Right ventricle myocardium inferior (tissue), 1 donor: ENCODE results near the gene FAM20B. TPM values are rescaled to one million over a fixed set of nuclear protein-coding genes. Genes with fewer than 3 reads are reported as not detected.
"Not testable (repeated sequence)": the region's sequence is repeated elsewhere in the genome, so short reads cannot be mapped to it uniquely, and the experiment has no call there.

Source experiments
- ATAC-seq: fragments of 200-7000 bp; cut with Tn5 transposase; one replicate; pipeline ENCODE4 v1.9.1; 2020; ENCODE audit warnings: mild to moderate bottlenecking, moderate library complexity
- DNase-seq: peaks from one replicate; pipeline ENCODE4 v3.0.0; 2021; ENCODE audit errors: missing footprints
- intact Hi-C: fragments of 100-400 bp; cut with DNase I; formaldehyde crosslinking; loops from one replicate; pipeline ENCODE4 v1.11.0; 2022
- long read RNA-seq: library from polyadenylated mRNA; unstranded; transcript quantifications from one replicate; pipeline ENCODE4 v2.0.0, GENCODE V29; 2021
- total RNA-seq: library from RNA; stranded (reverse); fragmentation: NEBNext Ultra II Directional; extraction: Animal tissue kit (Norgen Biotek cat#: 25700); gene quantifications from one replicate; pipeline ENCODE4 v1.2.1, GENCODE V29; 2021
- donor health status: DM: no; HTN: yes; CAD: no; lungs with severe emphysema.

The FAM20B gene, protein sequence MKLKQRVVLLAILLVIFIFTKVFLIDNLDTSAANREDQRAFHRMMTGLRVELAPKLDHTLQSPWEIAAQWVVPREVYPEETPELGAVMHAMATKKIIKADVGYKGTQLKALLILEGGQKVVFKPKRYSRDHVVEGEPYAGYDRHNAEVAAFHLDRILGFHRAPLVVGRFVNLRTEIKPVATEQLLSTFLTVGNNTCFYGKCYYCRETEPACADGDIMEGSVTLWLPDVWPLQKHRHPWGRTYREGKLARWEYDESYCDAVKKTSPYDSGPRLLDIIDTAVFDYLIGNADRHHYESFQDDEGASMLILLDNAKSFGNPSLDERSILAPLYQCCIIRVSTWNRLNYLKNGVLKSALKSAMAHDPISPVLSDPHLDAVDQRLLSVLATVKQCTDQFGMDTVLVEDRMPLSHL
- 60.1 TPM for total RNA-seq
- long read RNA-seq, full-length matches to known transcripts = 2 of 8 reads
- long read RNA-seq, partial matches to known transcripts = 3 of 8 reads
- long read RNA-seq, other reads (novel, unspliced or antisense) = 3 of 8 reads

- ATAC-seq (peak; percentile 97), DNase-seq (peak; percentile 97)
- intact Hi-C loops = no loop called here
These were observed at the start of gene FAM20B for GRCh38 chr1:179025125-179025974. TSS of gene FAM20B (plus strand) at chr1:179025894. CDS start at chr1:179043848, 17,954 bp downstream.

DNA sequence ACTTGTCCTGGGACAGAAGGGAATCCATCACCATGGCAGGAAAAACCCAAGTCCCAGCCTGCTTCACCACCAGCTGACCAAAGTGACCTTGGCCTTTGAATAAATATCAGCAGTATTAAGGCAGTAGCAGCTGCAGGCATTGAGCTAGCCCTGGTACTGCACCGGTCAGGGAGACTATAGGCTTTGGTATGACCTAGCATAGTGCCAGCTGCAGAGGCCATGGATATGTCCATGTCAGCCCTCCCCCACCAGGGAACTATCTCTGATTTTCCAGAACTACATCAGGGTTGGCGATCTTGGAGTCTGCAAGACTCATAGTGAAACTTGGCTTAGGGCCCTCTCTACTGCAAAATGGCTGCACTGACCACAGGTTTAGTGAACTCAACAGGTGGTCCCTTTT lies 49.2 kb upstream of the FAM20B start:
- DNase-seq (no peak), ATAC-seq (no peak)
- intact Hi-C loops = no loop called here

DNA sequence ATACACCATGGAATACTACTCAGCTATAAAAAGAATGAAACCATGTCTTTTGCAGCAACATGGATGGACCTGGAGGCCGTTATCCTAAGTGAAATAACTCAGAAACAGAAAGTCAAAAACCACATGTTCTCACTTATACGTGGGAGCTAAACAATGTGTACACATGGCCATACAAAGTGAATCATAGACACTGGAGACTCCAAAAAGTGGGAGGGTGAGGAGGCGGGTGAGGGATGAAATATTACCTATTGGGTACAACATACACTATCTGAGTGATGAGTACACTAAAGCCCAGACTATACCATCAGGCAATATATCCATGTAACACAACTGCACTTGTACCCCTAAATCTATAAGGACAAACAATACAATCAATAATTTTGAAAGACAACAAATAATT lies 39.5 kb upstream of the FAM20B start:
- DNase-seq (no peak), ATAC-seq (no peak)
- intact Hi-C loops = no loop called here

DNA sequence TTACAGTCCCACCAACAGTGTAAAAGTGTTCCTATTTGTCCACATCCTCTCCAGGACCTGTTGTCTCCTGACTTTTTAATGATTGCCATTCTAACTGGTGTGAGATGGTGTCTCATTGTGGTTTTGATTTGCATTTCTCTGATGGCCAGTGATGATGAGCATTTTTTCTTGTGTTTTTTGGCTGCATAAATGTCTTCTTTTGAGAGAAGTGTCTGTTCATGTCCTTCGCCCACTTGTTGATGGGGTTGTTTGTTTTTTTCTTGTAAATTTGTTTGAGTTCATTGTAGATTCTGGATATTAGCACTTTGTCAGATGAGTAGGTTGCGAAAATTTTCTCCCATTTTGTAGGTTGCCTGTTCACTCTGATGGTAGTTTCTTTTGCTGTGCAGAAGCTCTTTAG lies 37.5 kb upstream of the FAM20B start:
- intact Hi-C loops, DNase-seq, ATAC-seq: not testable (repeated sequence)

DNA sequence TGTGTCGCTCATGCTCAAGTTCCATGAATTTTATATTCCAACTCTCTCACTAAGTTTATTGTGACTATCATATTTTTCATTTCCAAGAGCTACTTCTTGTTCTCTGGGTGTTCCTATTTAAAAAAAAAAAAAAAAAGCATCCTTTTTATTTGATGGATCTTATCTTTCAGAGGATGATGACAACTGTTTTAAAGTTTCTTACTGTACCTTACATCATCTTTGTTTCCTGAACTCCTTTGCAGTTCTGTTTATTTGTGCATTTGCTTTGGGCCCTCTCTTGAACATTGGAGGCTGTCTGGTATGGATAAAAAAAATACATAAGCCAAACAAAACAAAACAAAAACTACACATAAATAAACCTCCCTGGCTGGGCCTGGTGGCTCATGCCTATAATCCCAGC lies 32.1 kb upstream of the FAM20B start:
- no peak for ATAC-seq
- DNase-seq = no peak
- intact Hi-C loops = no loop called here

DNA sequence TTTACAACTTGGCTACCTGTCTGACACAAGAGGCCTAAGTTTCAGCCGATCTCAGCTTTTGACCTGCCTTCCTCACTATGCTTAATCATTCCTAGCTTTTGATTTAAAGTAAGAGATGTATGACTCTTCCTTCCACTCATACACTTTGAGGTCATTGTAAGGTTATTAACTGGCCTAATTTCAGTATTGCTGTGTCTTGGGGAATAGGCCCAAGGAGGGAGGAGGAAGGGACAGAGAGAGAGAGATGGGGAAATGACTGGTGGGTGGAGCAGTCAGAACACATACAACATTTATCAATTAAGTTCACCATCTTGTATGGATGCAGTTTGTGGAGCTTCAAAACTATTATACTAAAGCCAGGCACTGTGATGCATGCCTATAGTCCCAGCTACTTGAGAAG lies 28.3 kb upstream of the FAM20B start:
- intact Hi-C loops = no loop called here
- DNase-seq (no peak), ATAC-seq (no peak)

DNA sequence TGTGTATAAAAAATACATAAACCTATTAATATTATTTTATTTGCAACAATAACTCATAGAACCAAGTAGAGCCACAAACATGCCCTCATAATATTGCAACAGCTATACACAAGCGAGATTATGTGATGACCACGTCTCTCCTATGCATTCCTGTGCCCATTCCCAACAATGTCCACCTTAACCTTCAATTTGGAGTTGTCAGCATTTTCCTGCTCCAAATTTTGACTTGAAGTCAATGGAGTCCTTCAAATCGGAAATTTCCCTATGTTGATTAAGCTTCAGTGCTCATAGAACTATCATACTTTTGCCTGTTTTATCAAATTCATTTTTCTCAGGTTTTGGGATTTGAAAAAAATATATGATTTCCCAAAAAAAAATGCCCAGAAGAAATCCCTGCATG lies 27.4 kb upstream of the FAM20B start:
- ATAC-seq = no peak
- no peak for DNase-seq
- intact Hi-C loops = no loop called here

GRCh38 chr1:178999061-178999460 lies 26.6 kb upstream of the FAM20B start:
- no peak for ATAC-seq
- intact Hi-C loops = no loop called here
- DNase-seq = no peak

DNA sequence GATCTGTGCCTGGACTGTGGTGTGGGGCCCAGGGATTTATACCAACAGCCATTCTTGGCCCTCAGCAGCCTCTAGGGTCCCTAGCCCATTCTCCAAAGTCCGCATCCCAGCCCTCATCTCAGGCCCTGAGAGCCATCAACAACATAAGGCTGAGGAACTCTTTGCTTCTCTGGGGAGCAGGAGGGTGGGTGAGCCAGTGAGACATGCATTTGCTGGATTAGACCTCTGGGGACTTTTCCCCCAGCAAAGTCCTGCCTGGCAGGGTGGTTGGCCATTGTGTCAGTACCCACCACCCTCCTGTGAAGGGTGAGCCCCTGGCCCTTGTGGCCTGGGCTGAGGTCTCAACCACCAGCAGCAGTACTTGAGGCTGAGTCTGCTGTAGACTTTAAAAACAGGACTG lies 24.2 kb upstream of the FAM20B start:
- no peak for DNase-seq
- no peak for ATAC-seq
- intact Hi-C loops = loop anchor here (5.0 kb wide), 1 partner anchor 699 kb away; no protein-coding TSS in a partner anchor

DNA sequence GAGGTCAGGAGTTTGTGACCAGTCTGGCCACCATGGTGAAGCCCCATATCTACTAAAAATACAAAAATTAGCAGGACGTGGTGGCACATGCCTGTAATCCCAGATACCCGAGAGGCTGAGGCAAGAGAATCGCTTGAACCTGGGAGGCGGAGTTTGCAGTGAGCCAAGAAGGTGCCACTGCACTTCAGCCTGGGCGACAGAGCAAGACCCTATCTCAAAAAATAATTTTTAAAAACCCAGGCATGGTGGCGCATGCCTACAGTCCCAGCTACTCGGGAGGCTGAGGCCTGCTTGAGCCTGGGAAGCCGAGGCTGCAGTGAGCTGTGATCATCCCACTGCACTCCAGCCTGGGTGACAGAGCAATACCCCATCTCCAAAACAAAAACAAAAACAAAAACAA lies 23.6 kb upstream of the FAM20B start:
- DNase-seq, ATAC-seq: not testable (repeated sequence)
- intact Hi-C loops = loop anchor here (1.0 to 5.0 kb wide), 5 partner anchors 190 to 700 kb away; no protein-coding TSS in a partner anchor

DNA sequence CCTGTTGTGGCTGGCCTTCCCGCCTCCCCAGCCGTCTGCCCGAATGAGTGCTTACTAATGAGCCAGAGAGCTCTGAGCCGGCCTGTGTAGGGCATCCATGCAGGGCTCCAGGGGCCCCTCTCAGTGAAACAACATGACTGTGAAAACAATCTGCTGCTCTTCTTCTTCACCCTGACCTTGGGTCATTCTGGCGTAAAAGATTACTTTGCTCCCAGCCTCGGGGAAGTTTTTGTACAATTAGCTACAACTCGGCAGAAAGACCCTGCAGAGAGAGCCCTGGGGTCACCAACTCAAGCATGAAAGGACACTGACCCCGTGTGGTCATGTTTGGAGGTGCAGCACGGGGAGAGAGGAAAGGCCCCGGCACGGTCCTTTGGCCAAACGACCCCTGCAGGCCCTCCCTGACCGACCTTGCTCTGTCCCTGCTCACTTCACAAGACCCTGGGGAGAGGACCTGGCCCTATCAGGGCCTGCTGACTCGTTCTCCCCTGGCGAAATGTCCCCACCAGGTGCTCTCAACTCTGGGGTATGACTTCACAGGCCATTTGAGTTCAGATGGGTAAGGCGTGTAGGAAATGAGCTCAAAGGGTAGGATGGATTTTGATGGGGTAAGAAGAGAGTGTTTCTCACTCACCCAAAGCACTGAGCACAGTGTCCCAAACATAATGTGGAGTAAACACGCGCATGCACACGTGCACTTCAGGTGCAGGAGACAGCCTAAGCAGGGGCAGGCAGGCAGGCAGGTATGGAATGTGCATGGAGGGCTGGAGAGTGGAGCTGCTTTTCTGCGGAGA lies 22.9 kb upstream of the FAM20B start:
- DNase-seq (peak; percentile 84), ATAC-seq (peak; percentile 84)
- intact Hi-C loops = loop anchor here (1.0 to 5.0 kb wide), 5 partner anchors 190 to 700 kb away; no protein-coding TSS in a partner anchor

DNA sequence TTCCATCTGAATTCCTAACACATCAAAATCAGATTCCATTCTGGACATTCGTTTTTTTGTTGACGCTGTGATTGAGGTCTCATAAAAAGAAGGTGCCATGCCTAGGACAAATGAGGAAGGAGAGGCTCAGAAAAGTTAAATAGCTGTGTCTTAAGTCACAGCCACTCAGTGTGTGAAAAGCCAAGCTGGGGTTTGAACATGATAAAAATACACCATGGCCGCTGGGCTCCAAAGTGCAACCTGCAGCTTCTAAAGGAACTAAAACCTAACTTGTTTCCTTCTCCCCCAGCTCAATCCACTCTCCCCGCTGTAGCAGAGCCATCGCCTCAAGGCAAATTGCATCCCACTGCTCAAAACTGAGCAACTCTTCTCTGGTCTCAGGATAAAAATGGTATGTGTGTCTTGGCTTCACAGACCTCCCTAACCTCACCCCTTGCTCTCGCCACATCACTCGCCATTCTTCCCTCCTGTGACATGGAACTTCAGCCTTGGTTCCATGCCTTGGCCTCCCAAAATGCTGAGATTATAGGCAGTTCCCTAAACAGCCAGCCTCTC lies 22.1 kb upstream of the FAM20B start:
- DNase-seq (no peak), ATAC-seq (no peak)
- intact Hi-C loops = loop anchor here (2.0 to 5.0 kb wide), 4 partner anchors 231 to 701 kb away; no protein-coding TSS in a partner anchor

- intact Hi-C loops = no loop called here
- DNase-seq = no peak
- no peak for ATAC-seq
These were observed 18.5 kb upstream of the FAM20B start for GRCh38 chr1:179007233-179007632.

DNA sequence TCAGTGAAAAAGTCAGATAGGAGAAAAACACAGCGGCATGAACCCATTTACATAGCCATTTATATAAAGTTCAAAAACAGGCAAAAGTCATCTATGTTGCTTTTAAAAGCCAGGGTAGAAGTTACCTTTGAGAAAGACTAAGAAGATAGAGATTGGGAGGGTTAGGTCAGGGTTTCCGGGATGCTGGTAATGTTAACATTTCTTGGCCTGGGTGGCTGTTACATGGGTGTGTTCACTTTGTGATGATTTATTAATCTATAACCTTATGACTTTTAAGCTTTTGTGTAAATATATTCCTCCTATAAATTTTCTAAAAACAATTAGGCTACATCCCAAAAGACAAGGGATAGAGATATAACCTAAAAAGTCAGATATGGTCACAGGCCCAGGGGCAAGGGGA lies 15.0 kb upstream of the FAM20B start:
- intact Hi-C loops = no loop called here
- no peak for DNase-seq
- ATAC-seq = no peak

GRCh38 chr1:179012038-179012437 lies 13.7 kb upstream of the FAM20B start:
- intact Hi-C loops = no loop called here
- ATAC-seq (no peak), DNase-seq (no peak)

GRCh38 chr1:179014123-179014522 lies 11.6 kb upstream of the FAM20B start:
- ATAC-seq (no peak), DNase-seq (no peak)
- intact Hi-C loops = no loop called here

- DNase-seq (no peak), ATAC-seq (no peak)
- intact Hi-C loops = no loop called here
These were observed 10.3 kb upstream of the FAM20B start for GRCh38 chr1:179015396-179015795.

DNA sequence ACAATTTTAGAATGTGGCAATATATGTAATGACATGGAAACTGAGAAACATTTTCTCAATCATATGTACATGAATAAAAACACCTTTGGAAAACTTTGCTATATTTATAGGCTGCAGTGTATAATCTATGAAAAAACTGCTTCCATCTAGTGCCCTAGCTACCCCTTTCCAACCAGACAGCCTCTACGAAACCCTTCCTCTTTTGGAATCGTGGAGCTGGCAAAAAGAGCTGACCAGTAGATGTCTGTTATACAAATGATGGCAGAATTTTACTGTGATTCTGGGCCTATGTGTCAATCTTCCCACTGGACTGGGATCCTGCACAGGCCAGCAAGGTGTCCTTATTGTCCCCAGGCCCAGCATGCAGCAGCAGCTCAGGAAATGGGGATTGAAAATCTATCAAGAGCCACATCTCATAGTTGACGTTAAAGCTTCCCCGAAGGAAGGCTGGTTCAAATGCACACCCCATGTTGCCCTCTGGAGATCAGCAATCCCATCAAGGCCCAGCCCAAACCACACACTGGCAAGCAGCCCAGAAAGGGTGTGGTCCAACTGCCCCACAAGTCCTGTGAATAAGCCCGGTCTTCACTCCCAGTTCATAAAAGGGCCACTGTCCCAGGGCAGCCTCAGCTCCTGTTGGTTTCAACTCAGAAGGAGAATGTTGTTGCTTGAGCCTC lies 8.8 kb upstream of the FAM20B start:
- peak; percentile 82 for ATAC-seq
- peak; percentile 92 for DNase-seq
- intact Hi-C loops = no loop called here
